Left ventricle myocardium inferior (tissue), 1 donor: ENCODE measurements around the gene HHAT. TPM values are rescaled to one million over a fixed set of nuclear protein-coding genes. Genes with fewer than 3 reads are reported as not detected.

ENCODE experiments used
- DNase-seq: peaks from one replicate; pipeline ENCODE4 v3.0.0-alpha.2; 2020
- H3K27ac ChIP-seq: fragments of 200-600 bp; replicated peaks from 2 replicates; pipeline ENCODE4 v1.8.0; 2021
- H3K27me3 ChIP-seq: fragments of 200-600 bp; 2 replicates; pipeline ENCODE4 v1.8.0; 2021; ENCODE audit warnings: low read depth
- H3K36me3 ChIP-seq: fragments of 200-600 bp; 2 replicates; pipeline ENCODE4 v1.8.0; 2021
- H3K4me1 ChIP-seq: fragments of 200-600 bp; 2 replicates; pipeline ENCODE4 v1.8.0; 2021
- H3K4me3 ChIP-seq: fragments of 200-600 bp; 2 replicates; pipeline ENCODE4 v1.8.0; 2021; ENCODE audit warnings: mild to moderate bottlenecking, moderate library complexity
- H3K9me3 ChIP-seq: fragments of 200-600 bp; replicated peaks from 2 replicates; pipeline ENCODE4 v1.8.0; 2021
- CTCF ChIP-seq: fragments of 200-600 bp; IDR thresholded peaks from 2 replicates; pipeline ENCODE4 v1.8.0; 2021; ENCODE audit warnings: antibody characterized with exemption, mild to moderate bottlenecking, borderline replicate concordance
- intact Hi-C: fragments of 100-400 bp; cut with micrococcal nuclease; formaldehyde crosslinking; loops from one replicate; pipeline ENCODE4 v1.11.0; 2022
- total RNA-seq: library from RNA; stranded (reverse); fragmentation: NEBNext Ultra II Directional; extraction: Animal tissue kit (Norgen Biotek cat#: 25700); gene quantifications from one replicate; pipeline ENCODE4 v1.2.1, GENCODE V29; 2021
- donor health status: DM: no; HTN: yes; CAD: no; lungs with severe emphysema.

HHAT gene
- total RNA-seq, 1 donor from 2014 or later, result 2.1 TPM

GRCh38 chr1:210477328-210477924 is 148.7 kb downstream of the HHAT start:
- Histone ChIP-seq H3K4me1 (peaks cover 16% of the 10 kb centered on the region), H3K4me3 (no peak overlapping the region), H3K9me3 (no peaks in the 10 kb centered on the region), H3K27me3 (no peaks in the 10 kb centered on the region), H3K27ac (no peak overlapping the region), H3K36me3 (no peaks in the 10 kb centered on the region)
- intact Hi-C loops, result no loop called here
- no peak for DNase-seq
- TF ChIP-seq CTCF, result peak; percentile 23

GRCh38 chr1:210478820-210479219 is 150.1 kb downstream of the HHAT start:
- DNase-seq, result no peak
- no peaks in the 10 kb centered on the region for H3K36me3 ChIP-seq
- H3K4me3 ChIP-seq, result no peak overlapping the region
- peaks cover 16% of the 10 kb centered on the region for H3K4me1 ChIP-seq
- no peak for TF ChIP-seq CTCF
- H3K27ac ChIP-seq, result no peak overlapping the region
- no peaks in the 10 kb centered on the region for H3K27me3 ChIP-seq
- H3K9me3 ChIP-seq, result no peaks in the 10 kb centered on the region
- intact Hi-C loops, result no loop called here

GRCh38 chr1:210482491-210482890 is 153.8 kb downstream of the HHAT start:
- H3K36me3 ChIP-seq, result no peaks in the 10 kb centered on the region
- TF ChIP-seq CTCF, result no peak
- no peak overlapping the region for H3K4me3 ChIP-seq
- H3K27me3 ChIP-seq, result no peaks in the 10 kb centered on the region
- H3K27ac ChIP-seq, result no peak overlapping the region
- H3K9me3 ChIP-seq, result no peaks in the 10 kb centered on the region
- intact Hi-C loops, result no loop called here
- no peak for DNase-seq
- H3K4me1 ChIP-seq, result peaks cover 11% of the 10 kb centered on the region

GRCh38 chr1:210482945-210483617 is 154.4 kb downstream of the HHAT start:
- Histone ChIP-seq H3K4me3 (no peak overlapping the region), H3K9me3 (no peaks in the 10 kb centered on the region), H3K27me3 (no peaks in the 10 kb centered on the region), H3K36me3 (no peaks in the 10 kb centered on the region), H3K4me1 (peaks cover 5% of the 10 kb centered on the region), H3K27ac (no peak overlapping the region)
- TF ChIP-seq CTCF, result no peak
- intact Hi-C loops, result no loop called here
- no peak for DNase-seq

- intact Hi-C loops, result no loop called here
- Histone ChIP-seq H3K9me3 (no peaks in the 10 kb centered on the region), H3K27ac (no peak overlapping the region), H3K36me3 (no peaks in the 10 kb centered on the region), H3K4me1 (peaks cover under 1% of the 10 kb centered on the region), H3K4me3 (no peak overlapping the region), H3K27me3 (no peaks in the 10 kb centered on the region)
- TF ChIP-seq CTCF, result no peak
- no peak for DNase-seq
Observed at GRCh38 chr1:210483821-210484220, 155.1 kb downstream of the HHAT start.
